NK-92 treated with Interleukin-12 subunit alpha and Interleukin-12 subunit beta, amount 100 ng/mL, for 24 hours (cell line): ENCODE results near the gene SKIC2.

Experiments used
- DNase-seq: peaks from one replicate; lab custom pipeline; 2025; lab: John Stamatoyannopoulos, UW

The SKIC2 gene

DNA sequence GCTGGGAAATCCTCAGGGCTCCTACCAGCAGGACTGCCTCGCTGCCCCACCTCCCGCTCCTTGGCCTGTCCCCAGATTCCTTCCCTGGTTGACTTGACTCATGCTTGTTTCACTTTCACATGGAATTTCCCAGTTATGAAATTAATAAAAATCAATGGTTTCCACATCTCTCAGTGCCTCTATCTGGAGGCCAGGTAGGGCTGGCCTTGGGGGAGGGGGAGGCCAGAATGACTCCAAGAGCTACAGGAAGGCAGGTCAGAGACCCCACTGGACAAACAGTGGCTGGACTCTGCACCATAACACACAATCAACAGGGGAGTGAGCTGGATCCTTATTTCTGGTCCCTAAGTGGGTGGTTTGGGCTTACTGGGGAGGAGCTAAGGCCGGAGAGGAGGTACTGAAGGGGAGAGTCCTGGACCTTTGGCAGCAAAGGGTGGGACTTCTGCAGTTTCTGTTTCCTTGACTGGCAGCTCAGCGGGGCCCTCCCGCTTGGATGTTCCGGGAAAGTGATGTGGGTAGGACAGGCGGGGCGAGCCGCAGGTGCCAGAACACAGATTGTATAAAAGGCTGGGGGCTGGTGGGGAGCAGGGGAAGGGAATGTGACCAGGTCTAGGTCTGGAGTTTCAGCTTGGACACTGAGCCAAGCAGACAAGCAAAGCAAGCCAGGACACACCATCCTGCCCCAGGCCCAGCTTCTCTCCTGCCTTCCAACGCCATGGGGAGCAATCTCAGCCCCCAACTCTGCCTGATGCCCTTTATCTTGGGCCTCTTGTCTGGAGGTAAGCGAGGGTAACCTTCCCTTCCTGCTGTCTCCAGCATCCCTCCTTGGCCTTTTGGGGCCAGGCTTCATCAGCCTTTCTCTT, 13.2 kb upstream of the SKIC2 start, which contains the start of gene CFB:
TSS of gene CFB (plus strand) at position 589 of the 863 bp plus-strand sequence. CDS start at position 716, 127 bp downstream.
- DNase-seq: no peak

GRCh38 chr6:31946370-31946885, 12.5 kb upstream of the SKIC2 start:
- no peak for DNase-seq

DNA sequence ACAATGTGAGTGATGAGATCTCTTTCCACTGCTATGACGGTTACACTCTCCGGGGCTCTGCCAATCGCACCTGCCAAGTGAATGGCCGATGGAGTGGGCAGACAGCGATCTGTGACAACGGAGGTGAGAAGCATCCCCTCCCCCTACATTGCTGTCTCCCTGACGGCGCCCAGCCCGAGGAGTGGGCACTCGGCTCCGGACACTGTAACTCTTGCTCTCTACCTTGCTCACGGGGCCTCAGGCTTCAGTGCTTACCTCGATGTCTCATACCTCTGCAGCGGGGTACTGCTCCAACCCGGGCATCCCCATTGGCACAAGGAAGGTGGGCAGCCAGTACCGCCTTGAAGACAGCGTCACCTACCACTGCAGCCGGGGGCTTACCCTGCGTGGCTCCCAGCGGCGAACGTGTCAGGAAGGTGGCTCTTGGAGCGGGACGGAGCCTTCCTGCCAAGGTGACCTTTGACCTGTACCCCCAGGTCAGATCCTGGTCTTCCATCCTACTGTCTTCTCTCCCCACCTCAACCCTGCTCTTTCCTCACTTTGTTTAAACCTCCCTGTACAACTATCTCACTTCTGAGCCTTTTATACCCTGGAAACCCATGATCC, 11.8 kb upstream of the SKIC2 start:
- DNase-seq: no peak

GRCh38 chr6:31947864-31948263, 11.1 kb upstream of the SKIC2 start:
- no peak for DNase-seq

DNA sequence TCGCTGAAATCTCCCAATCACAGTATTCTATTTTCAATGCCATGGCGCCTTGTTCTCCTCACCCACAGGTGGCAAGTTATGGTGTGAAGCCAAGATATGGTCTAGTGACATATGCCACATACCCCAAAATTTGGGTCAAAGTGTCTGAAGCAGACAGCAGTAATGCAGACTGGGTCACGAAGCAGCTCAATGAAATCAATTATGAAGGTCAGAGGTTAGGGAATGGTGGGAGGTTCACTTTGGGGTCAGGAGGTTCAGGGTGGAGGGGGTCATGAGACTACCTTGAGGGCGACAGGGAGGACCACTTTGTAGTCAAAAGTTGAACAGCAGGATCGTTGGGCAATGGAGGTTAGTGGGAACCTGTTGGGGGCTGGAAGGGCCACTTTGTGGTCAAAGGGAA, 10.7 kb upstream of the SKIC2 start:
- DNase-seq: no peak

DNA sequence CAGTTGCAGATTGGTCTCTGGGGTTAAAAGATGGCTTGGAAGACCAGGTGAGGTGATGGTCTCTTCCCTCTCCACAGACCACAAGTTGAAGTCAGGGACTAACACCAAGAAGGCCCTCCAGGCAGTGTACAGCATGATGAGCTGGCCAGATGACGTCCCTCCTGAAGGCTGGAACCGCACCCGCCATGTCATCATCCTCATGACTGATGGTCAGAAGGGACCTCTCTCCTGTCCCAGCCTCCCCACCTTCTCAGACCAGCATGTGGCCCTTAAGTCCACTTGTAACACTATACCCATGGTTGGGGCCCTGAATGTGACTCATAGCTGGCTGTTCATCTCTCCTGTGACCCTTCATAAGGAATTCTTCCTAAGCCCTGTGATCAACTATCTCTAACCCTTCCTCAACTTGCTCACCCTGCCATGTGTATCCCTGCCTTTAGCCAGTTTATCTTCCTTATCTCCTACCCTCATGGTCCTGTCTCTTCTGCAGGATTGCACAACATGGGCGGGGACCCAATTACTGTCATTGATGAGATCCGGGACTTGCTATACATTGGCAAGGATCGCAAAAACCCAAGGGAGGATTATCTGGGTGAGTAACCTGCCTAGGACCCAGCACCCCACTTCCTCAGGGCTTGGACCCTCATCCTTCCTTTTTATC, 10.1 kb upstream of the SKIC2 start:
- no peak for DNase-seq

DNA sequence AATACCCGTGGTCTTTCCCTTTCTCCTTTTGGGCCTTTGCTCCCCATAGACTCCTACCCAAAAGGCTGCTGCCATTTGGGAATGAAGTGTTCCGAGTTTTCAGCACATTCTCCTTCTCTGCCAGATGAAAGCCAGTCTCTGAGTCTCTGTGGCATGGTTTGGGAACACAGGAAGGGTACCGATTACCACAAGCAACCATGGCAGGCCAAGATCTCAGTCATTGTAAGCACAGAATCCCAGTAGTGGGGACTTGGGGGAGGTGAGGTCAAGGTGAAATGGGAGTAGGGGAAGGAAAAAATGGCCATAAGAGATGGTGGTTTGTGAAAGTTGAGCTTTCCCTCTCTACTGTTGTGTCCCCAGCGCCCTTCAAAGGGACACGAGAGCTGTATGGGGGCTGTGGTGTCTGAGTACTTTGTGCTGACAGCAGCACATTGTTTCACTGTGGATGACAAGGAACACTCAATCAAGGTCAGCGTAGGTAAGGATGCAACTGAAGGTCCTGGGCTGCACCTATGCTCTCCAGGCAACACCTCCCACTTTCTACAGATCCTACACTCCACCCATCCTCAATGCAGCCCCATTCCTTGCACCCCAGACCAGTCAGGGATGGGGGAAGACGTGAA, 8.9 kb upstream of the SKIC2 start:
- no peak for DNase-seq

- DNase-seq: no peak
These were observed 6.7 kb upstream of the SKIC2 start for GRCh38 chr6:31952140-31952805.

DNA sequence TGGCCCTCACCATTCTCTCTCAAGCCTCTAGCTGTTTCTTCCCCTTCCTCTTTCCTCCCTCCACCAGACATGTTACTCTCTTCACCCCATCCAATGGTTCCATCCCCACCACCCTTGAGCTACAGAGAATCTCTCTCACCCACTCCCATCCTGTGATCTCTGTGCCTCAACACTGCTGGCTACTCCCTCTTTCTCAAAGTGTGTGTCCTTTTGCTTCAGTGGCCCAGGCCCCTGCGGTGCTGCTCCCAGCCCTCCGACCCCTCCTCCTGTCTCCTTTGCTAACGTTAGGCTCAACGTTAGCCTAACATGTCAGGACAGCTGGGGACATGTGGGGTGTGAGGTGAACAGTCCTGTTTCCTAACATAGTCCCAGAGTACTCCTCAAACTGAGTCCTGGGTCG, 6.1 kb upstream of the SKIC2 start:
- DNase-seq: no peak

DNA sequence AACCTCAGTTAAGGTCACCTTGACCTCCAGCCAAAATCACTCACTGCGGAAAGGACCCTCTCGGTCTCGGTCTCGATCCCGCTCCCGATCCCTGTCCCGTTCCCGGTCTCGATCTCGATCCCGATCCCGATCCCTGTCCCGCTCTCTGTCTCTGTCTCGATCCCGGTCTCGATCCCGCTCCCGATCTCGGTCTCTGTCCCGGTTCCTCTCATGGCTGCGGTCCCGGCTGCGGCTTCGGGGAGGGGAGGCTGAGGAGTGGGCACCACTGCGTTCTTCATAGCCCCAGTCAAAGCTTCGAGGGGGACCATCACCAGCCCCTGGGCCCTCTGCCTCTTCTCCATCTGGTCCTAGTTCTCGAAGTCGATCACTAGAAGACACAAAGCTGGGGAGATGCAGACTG, 4.5 kb upstream of the SKIC2 start:
- no peak for DNase-seq

- DNase-seq: no peak
These were observed 2.2 kb upstream of the SKIC2 start for GRCh38 chr6:31956796-31957195.

DNA sequence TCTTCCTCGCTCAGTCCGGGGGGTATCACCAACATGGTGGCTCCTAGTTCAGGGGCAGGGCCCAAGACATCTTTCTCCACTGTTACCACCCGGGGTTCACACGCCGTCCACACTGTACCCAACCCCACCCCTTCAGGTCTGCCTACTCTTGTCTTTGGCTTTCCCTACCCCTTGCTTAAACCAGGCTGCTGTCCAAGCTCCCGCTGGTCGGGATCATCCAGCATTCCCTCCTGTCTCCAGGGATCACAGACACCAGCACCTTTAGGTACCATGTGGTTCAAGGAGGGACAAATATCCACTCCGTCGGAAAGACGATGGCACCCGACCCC, 599 bp upstream of the SKIC2 start:
- no peak for DNase-seq

DNA sequence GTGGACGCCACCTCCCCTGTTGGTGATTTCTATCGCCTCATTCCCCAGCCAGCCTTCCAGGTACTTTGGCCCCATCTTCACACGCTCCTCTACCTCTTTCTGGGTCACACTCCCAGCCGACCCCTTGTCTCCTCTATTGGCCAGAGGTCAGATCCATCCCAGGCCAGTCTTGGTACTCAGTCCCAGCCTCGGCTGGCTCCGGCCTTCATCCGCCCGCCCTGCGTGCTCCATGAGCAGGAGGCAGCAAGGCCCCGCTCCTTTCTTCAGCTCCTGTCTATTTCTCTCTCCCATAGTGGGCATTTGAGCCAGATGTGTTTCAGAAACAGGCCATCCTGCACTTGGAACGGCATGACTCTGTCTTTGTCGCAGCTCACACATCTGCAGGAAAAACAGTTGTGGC, 2.6 kb downstream of the SKIC2 start:
- DNase-seq: no peak

DNA sequence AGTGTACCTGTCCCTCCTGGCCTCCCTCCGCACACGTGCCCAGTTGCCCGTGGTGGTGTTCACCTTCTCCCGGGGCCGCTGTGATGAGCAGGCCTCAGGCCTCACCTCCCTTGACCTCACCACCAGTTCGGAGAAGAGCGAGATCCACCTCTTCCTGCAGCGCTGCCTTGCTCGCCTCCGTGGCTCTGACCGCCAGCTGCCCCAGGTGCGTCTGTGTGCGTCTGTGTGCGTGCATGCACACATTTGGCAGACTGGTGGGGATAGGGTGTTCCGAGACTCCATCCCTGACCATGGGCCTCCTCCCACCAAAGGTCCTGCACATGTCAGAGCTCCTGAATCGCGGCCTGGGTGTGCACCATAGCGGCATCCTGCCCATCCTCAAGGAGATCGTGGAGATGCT, 4.9 kb downstream of the SKIC2 start:
- no peak for DNase-seq

GRCh38 chr6:31965700-31966099, 6.7 kb downstream of the SKIC2 start:
- no peak for DNase-seq

- no peak for DNase-seq
These were observed 7.5 kb downstream of the SKIC2 start for GRCh38 chr6:31966506-31966905.

- DNase-seq: no peak
These were observed 8.3 kb downstream of the SKIC2 start for GRCh38 chr6:31966997-31967925.

DNA sequence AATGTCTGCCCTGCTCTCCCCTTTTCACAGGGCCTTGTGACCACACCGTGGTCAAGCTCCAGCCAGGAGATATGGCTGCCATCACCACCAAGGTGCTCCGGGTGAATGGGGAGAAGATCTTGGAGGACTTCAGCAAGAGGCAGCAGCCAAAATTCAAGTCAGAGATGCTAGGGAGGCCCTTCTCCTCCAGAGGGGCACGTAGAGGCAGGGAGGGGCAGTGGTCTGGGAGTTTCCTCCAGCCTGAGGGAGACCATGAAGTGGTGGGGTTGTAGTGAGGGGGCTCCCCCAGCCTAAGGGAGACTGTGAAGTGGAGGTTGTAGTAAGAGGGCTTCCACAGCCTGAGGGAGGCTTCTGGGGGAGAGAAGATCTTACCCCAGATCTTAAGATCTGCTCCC, 8.9 kb downstream of the SKIC2 start:
- no peak for DNase-seq

DNA sequence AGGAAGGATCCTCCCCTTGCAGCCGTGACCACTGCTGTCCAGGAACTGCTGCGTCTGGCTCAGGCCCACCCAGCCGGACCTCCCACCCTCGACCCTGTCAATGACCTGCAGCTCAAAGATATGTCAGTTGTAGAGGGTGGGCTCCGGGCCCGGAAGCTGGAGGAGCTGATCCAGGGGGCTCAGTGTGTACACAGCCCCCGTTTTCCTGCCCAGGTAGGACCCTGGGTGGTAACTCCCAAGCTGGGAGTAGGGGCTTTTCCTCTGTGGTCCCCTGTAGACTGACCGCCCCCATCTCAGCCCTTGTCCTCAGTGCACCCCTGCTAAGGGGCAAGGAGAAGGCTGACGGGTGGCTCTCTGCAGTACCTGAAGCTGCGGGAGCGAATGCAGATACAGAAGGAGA, 9.4 kb downstream of the SKIC2 start:
- DNase-seq: no peak

DNA sequence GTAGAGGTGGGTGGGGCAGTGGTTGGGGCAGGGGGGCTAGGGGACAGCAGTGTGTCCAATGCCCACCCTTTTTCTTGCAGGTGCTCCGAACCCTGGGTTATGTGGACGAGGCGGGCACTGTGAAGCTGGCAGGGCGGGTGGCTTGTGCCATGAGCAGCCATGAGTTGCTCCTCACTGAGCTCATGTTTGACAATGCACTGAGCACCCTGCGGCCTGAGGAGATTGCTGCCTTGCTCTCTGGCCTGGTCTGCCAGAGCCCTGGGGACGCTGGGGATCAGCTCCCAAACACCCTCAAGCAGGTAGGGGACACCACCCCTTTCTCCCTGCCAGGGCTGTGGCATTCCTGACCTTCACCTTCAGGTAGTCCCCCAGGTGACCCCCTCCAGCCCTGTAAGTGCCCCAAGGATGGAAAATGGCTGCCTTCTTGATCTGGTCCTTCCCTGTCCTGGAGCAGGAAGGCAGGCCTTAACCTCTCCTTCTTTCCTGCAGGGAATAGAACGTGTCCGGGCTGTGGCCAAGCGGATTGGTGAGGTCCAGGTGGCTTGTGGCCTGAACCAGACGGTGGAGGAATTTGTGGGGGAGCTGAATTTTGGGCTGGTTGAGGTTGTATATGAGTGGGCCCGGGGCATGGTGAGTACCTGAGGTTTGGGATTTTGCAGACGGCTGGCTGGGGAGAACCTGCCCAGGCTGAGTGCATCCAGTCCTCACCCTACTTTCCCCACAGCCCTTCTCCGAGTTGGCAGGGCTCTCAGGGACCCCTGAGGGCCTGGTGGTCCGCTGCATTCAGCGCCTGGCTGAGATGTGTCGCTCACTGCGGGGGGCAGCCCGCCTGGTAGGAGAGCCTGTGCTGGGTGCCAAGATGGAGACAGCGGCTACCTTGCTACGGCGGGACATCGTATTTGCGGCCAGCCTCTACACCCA, 10.1 kb downstream of the SKIC2 start:
- DNase-seq: no peak
